Measurements from ENCODE around the gene NT5M. TPM values are rescaled to one million over a fixed set of nuclear protein-coding genes. Genes with fewer than 3 reads are reported as not detected.

NT5M gene
- total RNA-seq, 1 experiment from 2014 or later, result 6.6 TPM

GRCh38 chr17:17370711-17371110 lies 67.5 kb downstream of the NT5M start:
- no peak overlapping the region for H3K4me2 ChIP-seq (ENCODE audit: insufficient read depth, insufficient read length, low read length)
- no peak overlapping the region for H3K23ac ChIP-seq (ENCODE audit: insufficient read length, low read depth, low read length)
- TF ChIP-seq CTCF (conservative IDR thresholded peaks at IDR 0.05), result no peak
- H3T11ph ChIP-seq (ENCODE audit: low read length), result no peak overlapping the region
- H3K4me1 ChIP-seq (ENCODE audit: insufficient read depth, low read length), result no peaks in the 10 kb centered on the region
- no CpG with 5 or more reads among the region's 6 CpGs for WGBS (ENCODE audit: extremely low coverage, insufficient read length, low lambda C conversion rate)
- no peaks in the 10 kb centered on the region for H3K79me1 ChIP-seq (ENCODE audit: insufficient read depth, low read depth, low read length, poor library complexity, severe bottlenecking)
- Mint-ChIP-seq H3K9me3 (no peaks in the 10 kb centered on the region), H3K4me3 (no peak overlapping the region), H3K27ac (no peak overlapping the region), H3K36me3 (ENCODE audit: insufficient read depth in 1 of 3, low read depth in 3 of 3) (no peaks in the 10 kb centered on the region), H3K4me1 (no peaks in the 10 kb centered on the region), H3K27me3 (ENCODE audit: low read depth) (peaks cover 12% of the 10 kb centered on the region)
- H2BK15ac ChIP-seq (ENCODE audit: low read depth, low read length), result no peak overlapping the region
- no peak for DNase-seq
- no peak overlapping the region for H2AK5ac ChIP-seq (ENCODE audit: insufficient read length, low read length)
- H4K8ac ChIP-seq (replicated peaks; ENCODE audit: insufficient read length, low read depth, low read length), result no peak overlapping the region
- H2AFZ ChIP-seq (ENCODE audit: low read length), result no peak overlapping the region
- no peak overlapping the region for H3K14ac ChIP-seq (ENCODE audit: insufficient read depth, low read length)
- H4K91ac ChIP-seq (ENCODE audit: insufficient read length, low read depth, low read length), result no peak overlapping the region
- no peaks in the 10 kb centered on the region for H3K27me3 ChIP-seq (ENCODE audit: insufficient read depth, low read length)
- no peak overlapping the region for H3K4ac ChIP-seq (ENCODE audit: low read depth, low read length)
- H3K79me2 ChIP-seq (ENCODE audit: insufficient read depth, low read length), result no peaks in the 10 kb centered on the region
- no peak overlapping the region for H3K27ac ChIP-seq (ENCODE audit: insufficient read length, low read depth, low read length)
- H3K56ac ChIP-seq (ENCODE audit: insufficient read length, low read depth, low read length), result no peak overlapping the region
- H2BK12ac ChIP-seq (ENCODE audit: insufficient read length, low read depth, low read length), result no peak overlapping the region
- no peak overlapping the region for H4K5ac ChIP-seq (ENCODE audit: insufficient read length, low read depth, low read length)
- no peak overlapping the region for H2BK5ac ChIP-seq (ENCODE audit: insufficient read length, low read length)
- H3K9me3 ChIP-seq (ENCODE audit: control insufficient read depth, low read depth, low read length), result no peaks in the 10 kb centered on the region
- H2BK20ac ChIP-seq (ENCODE audit: low read depth, low read length, poor library complexity, severe bottlenecking), result no peak overlapping the region
- no peak overlapping the region for H3K18ac ChIP-seq (ENCODE audit: insufficient read length, low read depth, low read length)
- H4K20me1 ChIP-seq (ENCODE audit: control insufficient read depth, insufficient read depth, insufficient read length), result no peaks in the 10 kb centered on the region
- H3K23me2 ChIP-seq (ENCODE audit: insufficient read length, low read depth, low read length, poor library complexity, severe bottlenecking), result no peaks in the 10 kb centered on the region
- no peak overlapping the region for H3K9ac ChIP-seq (ENCODE audit: extremely low read depth, insufficient read length, low read length)
- no peak overlapping the region for H2BK120ac ChIP-seq (ENCODE audit: low read depth, low read length, poor library complexity, severe bottlenecking)

Data from H9 (cell line).